ENCODE results near the gene DNAH8. TPM values are rescaled to one million over a fixed set of nuclear protein-coding genes. Genes with fewer than 3 reads are reported as not detected.
"Not testable (repeated sequence)": the region's sequence is repeated elsewhere in the genome, so short reads cannot be mapped to it uniquely, and the experiment has no call there.

Gene DNAH8
- total RNA-seq, 1 donor from 2014 or later: 0.05 TPM

- Mint-ChIP-seq H3K4me1 (ENCODE audit: low read depth) (peaks cover 74% of the 10 kb centered on the region), H3K27ac (ENCODE audit: unreplicated experiment) (peak overlapping the region; percentile 4)
- TF ChIP-seq, protein P1, sequence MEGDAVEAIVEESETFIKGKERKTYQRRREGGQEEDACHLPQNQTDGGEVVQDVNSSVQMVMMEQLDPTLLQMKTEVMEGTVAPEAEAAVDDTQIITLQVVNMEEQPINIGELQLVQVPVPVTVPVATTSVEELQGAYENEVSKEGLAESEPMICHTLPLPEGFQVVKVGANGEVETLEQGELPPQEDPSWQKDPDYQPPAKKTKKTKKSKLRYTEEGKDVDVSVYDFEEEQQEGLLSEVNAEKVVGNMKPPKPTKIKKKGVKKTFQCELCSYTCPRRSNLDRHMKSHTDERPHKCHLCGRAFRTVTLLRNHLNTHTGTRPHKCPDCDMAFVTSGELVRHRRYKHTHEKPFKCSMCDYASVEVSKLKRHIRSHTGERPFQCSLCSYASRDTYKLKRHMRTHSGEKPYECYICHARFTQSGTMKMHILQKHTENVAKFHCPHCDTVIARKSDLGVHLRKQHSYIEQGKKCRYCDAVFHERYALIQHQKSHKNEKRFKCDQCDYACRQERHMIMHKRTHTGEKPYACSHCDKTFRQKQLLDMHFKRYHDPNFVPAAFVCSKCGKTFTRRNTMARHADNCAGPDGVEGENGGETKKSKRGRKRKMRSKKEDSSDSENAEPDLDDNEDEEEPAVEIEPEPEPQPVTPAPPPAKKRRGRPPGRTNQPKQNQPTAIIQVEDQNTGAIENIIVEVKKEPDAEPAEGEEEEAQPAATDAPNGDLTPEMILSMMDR (IDR thresholded peaks at IDR 0.05): no peak
Observed at GRCh38 chr6:38786486-38786885, 71.4 kb downstream of the DNAH8 start.

DNA sequence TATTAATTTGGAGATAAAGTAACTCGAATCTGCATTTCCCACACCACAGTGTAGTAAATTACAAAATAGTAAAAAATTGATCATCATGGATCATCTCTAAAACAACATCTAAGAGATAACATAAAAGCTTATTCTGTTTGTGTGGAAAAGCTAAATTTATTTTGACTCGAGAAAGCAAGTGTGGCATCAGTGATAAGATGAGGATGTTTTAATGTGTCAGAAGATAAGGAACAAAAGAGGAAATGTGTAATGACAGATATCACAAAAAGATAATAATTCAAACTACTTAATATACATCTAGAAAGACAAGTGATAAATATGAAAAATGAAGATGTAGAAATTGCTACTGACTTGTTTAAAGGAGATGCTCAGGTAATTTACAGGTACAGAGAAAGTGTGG lies 74.1 kb downstream of the DNAH8 start:
- H3K27me3 Mint-ChIP-seq (ENCODE audit: low read depth): no peaks in the 10 kb centered on the region
- no peak overlapping the region for H3K4me3 Mint-ChIP-seq (ENCODE audit: unreplicated experiment)
- DNase-seq (ENCODE audit: low spot score): no peak
- TF ChIP-seq, protein P1 (IDR thresholded peaks at IDR 0.05): no peak
- no peak overlapping the region for H3K27ac Mint-ChIP-seq (ENCODE audit: unreplicated experiment)
- no peaks in the 10 kb centered on the region for H3K36me3 Mint-ChIP-seq (ENCODE audit: low read depth)
- no peaks in the 10 kb centered on the region for H3K9me3 Mint-ChIP-seq (ENCODE audit: low read depth)
- H3K4me1 Mint-ChIP-seq (ENCODE audit: low read depth): peaks cover 66% of the 10 kb centered on the region

More at GRCh38 chr6:38786486-38786885, 71.4 kb downstream of the DNAH8 start:
- H3K4me3 Mint-ChIP-seq (ENCODE audit: unreplicated experiment): no peak overlapping the region
- no peaks in the 10 kb centered on the region for H3K9me3 Mint-ChIP-seq (ENCODE audit: low read depth)
- no peak for DNase-seq (ENCODE audit: low spot score)
- H3K27me3 Mint-ChIP-seq (ENCODE audit: low read depth): no peaks in the 10 kb centered on the region
- H3K36me3 Mint-ChIP-seq (ENCODE audit: low read depth): no peaks in the 10 kb centered on the region

- Mint-ChIP-seq H3K27ac (ENCODE audit: unreplicated experiment) (no peak overlapping the region), H3K27me3 (ENCODE audit: low read depth) (no peaks in the 10 kb centered on the region), H3K36me3 (ENCODE audit: low read depth) (no peaks in the 10 kb centered on the region), H3K4me1 (ENCODE audit: low read depth) (peaks cover 38% of the 10 kb centered on the region), H3K4me3 (ENCODE audit: unreplicated experiment) (no peak overlapping the region), H3K9me3 (ENCODE audit: low read depth) (no peaks in the 10 kb centered on the region)
- no peak for DNase-seq (ENCODE audit: low spot score)
- TF ChIP-seq, protein P1 (IDR thresholded peaks at IDR 0.05): no peak
Observed at GRCh38 chr6:38792356-38792755, 77.2 kb downstream of the DNAH8 start.

GRCh38 chr6:38794682-38795081 lies 79.6 kb downstream of the DNAH8 start:
- no peak for DNase-seq (ENCODE audit: low spot score)
- H3K4me3 Mint-ChIP-seq (ENCODE audit: unreplicated experiment): no peak overlapping the region
- TF ChIP-seq, protein P1 (IDR thresholded peaks at IDR 0.05): no peak
- H3K36me3 Mint-ChIP-seq (ENCODE audit: low read depth): peaks cover 2% of the 10 kb centered on the region
- H3K9me3 Mint-ChIP-seq (ENCODE audit: low read depth): no peaks in the 10 kb centered on the region
- no peak overlapping the region for H3K27ac Mint-ChIP-seq (ENCODE audit: unreplicated experiment)
- H3K4me1 Mint-ChIP-seq (ENCODE audit: low read depth): peaks cover 15% of the 10 kb centered on the region
- peaks cover 6% of the 10 kb centered on the region for H3K27me3 Mint-ChIP-seq (ENCODE audit: low read depth)

GRCh38 chr6:38796006-38796405 lies 80.9 kb downstream of the DNAH8 start:
- Mint-ChIP-seq H3K4me3 (ENCODE audit: unreplicated experiment) (no peak overlapping the region), H3K27me3 (ENCODE audit: low read depth) (peaks cover 6% of the 10 kb centered on the region), H3K36me3 (ENCODE audit: low read depth) (peaks cover 2% of the 10 kb centered on the region), H3K9me3 (ENCODE audit: low read depth) (no peaks in the 10 kb centered on the region), H3K27ac (ENCODE audit: unreplicated experiment) (no peak overlapping the region), H3K4me1 (ENCODE audit: low read depth) (peaks cover 14% of the 10 kb centered on the region)
- DNase-seq (ENCODE audit: low spot score): no peak
- TF ChIP-seq, protein P1 (IDR thresholded peaks at IDR 0.05): no peak

DNA sequence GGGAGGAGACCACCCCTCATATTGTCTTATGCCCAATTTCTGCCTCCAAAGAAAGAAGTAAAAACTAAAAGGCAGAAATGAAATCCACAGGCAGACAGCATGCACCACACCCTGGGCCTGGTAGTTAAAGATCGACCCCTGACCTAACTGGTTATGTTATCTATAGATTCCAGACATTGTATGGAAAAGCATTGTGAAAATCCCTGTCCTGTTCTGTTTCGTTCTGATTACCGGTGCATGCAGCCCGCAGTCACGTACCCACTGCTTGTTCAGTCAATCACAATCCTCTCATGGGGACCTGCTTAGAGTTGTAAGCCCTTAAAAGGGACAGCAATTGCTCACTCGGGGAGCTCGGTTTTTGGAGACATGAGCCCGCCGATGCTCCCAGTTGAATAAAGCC lies 81.3 kb downstream of the DNAH8 start:
- not testable (repeated sequence) for H3K36me3 Mint-ChIP-seq (ENCODE audit: low read depth); DNase-seq (ENCODE audit: low spot score); H3K9me3 Mint-ChIP-seq (ENCODE audit: low read depth); H3K27ac Mint-ChIP-seq (ENCODE audit: unreplicated experiment); H3K4me3 Mint-ChIP-seq (ENCODE audit: unreplicated experiment); H3K27me3 Mint-ChIP-seq (ENCODE audit: low read depth)
- H3K4me1 Mint-ChIP-seq (ENCODE audit: low read depth): peaks cover 12% of the 10 kb centered on the region

Data from chondrocyte (in vitro differentiated cells).